Inflammatory macrophage treated with lipopolysaccharide for 4 hours (primary cell): ENCODE measurements around the gene APOBEC4.
A peak's percentile ranks its signal among the peaks of the same experiment; 100 is the strongest.

Experiments used
- DNase-seq: peaks from one replicate; pipeline ENCODE4 v3.0.0-alpha.2; 2020

Gene APOBEC4

DNA sequence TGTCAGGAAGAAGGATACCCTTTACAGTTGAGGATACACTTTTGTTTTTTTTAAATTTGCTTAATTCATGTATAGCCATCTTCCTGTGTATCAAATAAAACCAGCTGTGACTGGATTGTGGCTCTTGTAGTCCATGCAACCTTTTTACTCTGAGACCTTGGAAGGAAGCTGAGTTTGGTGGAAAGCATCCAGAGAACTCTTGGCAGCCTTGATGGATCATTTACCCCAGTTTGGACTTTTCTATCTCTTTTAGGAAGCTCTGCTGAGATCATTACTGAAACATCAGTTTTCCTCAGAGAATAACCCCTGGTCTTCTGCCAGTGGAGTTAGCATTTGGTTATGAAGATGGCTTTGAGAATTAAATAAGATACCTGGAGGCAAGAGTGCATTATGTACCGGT is 21.2 kb upstream of the APOBEC4 start:
- DNase-seq, result no peak

DNA sequence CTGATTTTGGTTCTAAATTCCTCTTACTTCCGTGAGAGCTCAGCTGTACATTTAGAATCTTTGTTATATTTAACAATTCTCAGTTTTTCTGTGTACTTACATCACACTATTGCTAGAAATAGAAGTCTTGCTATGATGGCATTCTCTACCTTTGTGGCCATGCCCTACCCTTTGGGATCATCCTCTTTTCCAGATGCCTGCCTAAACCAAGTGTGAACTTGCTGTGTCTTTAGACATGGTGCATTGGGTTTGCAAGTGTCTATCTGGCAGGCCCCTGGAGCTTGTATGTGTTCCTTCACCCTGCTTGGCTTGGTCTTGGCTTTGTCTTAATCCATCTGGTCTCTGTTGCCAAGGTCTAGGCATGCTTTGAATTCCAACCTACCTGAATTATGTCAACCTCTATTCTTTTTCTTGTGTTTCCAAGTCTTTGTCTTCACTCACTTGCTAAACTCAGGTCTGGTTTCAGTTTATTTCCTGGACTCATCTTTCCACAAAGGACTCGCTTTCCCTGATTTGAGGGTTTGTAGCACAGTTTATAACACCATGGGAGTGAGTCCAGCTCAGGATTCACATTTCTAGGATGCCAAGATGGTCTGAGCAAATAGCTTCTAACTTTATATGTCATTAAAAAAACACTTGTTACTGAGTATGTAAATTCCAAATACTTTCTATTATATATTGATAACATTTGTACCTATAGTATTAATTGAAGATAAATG is 20.6 kb upstream of the APOBEC4 start:
- no peak for DNase-seq

DNA sequence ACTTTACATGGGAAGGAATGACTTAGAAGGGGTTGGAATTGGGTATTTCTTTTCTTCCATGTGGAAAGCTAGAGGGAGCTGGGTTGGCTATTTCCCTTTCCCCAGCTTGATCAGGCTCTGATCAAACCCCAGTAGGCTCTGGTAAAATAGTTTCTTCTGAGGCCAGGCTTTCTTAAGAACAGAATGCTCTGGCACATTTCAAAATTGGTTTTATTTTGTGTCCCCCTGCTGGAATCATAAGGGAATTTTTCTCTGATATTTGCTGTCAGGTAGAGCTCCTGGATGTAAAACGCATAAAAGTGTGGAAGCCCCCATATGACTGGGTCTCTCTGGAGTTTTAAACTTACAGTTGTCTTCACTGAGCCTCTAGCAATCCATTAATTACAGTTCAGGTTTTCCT is 17.1 kb upstream of the APOBEC4 start:
- DNase-seq, result no peak

DNA sequence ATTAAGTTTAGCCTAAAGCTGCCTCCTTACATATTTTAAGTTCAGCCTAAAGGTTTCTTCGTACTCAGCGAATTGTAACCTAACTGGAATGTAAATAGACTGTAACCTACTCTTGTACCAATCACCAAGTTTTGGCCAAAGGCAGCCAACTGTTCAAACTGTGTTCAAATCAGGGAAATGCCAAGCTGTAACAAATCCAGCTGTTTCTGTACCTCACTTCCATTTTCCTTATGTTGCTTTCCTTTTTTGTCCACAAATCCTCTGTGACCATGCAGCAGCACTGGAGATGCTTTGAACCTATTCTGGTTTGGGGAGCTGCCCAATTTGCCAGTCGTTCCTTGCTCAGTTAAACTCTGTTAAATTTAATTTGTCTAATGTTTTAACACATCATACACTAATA is 3.2 kb upstream of the APOBEC4 start:
- no peak for DNase-seq

DNA sequence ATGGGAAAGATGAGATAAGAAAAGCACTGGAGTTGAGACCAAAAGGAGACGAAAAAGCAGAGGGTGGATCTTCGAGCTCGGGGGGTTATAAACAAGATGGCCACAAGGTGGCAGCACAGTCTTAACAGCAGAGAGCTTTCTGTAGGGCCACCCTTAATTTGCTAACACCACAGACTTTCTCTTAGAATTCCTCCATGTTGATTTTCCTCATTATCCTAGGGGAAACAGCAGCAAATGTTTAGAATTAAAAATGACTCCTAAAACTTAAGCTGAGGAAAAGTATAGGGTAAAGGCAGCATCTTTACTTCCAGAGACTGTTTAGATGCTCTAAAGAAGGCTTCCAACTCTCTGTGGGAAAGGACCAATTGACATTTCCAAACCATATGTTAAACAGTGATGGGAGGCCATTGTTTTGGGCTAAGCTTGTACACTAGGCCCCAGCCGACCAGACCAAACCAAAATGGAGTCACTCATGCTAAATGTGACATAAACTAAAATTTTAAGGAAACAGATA is 2.5 kb upstream of the APOBEC4 start:
- DNase-seq, result peak; percentile 77

DNA sequence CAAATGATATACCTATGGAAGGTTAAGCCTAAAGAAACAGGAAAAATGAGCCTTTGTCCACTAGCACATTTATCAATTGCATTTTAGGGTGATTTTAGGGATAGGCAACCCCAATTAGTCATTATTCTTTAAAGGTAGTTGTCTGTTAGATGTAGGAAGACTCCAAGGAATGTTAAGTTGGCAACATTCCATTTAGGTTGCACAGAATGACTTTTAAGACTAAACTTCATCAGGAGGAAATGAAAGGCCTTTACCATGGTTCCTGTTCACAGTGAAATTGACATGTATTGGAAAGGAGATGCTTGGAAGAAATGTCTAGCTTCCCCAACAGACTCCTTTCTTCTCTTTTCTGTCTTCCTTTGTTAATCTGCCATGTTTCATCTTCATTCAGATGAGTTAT is 1.6 kb upstream of the APOBEC4 start:
- DNase-seq, result no peak

DNA sequence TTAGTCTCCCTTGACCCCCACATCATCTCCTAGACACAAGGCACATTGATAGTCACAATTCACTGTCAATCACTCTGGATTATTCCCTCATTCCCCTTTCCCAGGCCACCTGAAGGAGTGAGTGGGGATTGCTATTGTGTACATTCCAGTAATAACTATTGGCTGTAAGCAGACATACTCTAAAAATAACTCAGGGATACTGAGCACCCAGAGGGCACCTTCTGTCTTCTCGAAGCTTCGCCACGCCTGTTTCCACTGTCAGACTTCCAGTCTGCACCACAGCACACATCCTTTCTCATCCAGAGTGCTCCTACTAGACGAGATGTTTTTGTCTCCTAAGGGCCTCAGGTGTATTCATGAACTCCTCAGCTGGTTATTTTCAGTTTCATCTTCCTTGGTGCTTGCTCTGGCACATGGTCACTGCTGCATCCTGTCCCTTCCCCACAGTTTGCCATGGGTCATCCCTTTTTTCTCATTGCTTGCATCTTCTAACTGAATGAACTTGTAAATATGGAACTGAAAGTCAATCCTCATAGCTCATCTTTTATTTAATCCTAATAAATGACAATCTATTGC is 848 bp upstream of the APOBEC4 start:
- DNase-seq, result no peak

DNA sequence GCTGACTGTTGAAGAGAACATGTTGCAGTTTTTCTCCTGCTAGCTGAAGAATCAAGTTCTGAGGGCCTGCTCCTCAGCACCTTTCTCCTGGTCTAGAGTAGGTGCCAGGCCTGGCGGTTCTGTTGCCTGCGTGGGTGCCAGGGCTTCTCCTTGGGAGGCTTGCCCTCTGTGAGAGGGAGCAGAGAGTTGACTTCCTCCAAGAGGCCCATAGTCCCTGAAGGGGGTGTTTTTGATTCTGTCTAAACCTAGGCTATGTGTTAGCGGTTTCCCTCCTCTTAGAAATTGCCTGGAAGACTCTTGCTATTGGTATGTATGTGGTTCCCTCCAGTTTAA is 312 bp upstream of the APOBEC4 start:
- no peak for DNase-seq

DNA sequence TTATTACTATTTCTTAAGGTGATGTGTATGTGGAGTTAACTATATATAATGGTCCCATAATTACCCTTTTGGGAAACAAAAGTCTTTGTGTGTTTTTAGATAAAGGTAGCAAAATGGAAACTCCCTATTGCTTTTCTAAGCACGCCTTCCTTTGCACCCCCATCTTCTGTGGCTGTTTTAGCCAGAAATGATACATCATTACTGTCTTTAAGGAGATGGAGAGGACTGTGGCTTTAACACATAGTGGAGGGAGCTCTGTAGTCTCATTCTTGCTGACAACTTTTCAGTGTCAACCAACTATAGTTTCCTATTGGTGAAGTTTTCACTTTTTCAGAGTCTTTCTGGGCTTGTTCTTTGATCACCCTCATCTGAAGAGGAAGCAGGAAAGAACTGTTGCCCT is 1.0 kb downstream of the APOBEC4 start:
- DNase-seq, result no peak

DNA sequence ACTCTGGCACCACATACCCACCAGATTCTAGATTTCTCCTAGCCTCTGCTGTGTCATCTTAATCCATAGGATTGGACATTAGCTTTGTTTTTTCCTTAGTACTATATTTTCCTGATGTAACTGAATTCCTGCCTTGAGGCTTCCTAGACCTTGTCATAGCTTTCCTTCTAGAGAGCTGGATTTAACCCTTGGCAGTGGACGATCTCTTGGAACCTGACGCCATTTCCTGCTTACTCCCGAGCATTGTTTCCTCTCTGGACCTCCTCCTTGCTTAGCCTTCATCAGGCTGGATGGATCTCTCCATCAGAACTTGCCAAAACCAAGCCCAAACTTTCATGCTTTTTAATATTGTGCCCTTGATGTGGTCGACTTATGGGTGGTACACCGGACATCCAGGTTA is 1.5 kb downstream of the APOBEC4 start:
- DNase-seq, result no peak

DNA sequence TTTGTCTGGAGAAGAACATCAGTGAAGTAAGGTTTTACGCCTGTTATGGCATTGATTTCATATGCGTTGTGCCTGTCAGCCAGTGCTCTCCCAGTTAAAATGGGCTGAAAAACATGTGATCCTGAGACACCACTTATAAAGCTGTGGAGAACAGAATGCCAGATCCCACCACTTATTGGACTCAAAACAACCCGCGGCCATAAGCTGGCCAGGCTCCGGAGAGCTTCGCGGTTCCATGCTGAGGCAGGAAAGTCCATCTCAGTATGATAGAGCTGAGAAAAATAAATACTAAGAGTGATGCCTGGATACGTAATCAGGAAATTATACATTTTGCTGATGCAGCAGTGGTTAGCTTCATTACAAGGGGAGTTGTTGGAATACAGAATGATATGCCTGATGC is 5.1 kb downstream of the APOBEC4 start:
- no peak for DNase-seq

DNA sequence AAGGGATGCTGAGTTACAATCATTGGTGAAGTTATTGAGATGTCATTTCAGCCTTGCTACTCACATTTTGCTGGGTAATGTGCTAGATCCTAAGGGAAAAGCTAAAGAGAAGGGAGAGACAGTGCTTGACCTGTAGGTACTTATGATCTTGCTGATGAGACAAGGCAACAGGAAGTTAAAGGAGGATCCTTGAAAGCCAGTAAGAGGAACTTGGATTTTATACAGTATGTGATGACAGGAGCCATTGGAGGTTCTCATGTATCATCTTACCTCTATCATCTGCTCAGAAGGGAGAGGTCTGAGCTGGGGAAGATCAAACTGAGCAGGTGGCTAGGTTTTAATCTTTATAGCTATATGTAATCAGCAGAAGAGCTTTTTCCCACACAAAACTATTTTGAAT is 6.3 kb downstream of the APOBEC4 start:
- peak; percentile 32 for DNase-seq

DNA sequence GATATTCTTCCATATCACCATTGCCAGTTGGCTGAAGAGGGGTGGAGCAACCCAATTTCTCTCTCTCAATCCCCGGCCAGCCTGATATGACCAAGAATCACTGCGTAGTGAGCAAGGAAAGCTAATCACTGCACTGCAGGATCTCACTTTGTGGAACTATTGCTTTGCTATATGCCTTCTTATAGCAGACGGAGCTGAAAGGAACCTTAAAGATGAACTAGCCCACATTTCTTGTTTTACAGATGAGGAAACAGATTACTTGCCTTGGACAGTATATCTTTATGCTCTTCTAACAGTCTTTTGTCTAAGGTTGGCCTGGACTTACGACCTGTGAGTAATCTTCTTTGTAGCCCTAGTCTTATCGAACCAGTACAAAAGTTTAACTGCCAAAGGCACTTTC is 7.6 kb downstream of the APOBEC4 start:
- DNase-seq, result no peak

DNA sequence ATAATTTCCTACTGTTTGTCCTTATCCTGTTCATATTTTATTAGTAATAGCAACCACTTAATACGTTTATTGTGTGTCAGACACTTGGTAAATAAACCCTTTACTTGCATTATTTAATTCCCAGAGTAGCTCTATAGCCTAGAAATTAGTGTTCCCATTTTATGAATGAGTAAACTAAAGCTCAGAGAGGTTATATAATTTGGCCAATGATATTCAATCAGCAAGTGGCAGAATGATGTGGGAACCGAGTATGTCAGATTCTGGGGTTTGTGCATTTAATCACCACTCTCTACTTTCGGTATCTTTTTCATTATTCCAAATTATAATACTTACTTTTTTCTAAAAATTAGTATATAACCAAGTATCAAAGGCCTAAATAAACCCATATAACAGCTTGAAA is 10.9 kb downstream of the APOBEC4 start:
- no peak for DNase-seq

DNA sequence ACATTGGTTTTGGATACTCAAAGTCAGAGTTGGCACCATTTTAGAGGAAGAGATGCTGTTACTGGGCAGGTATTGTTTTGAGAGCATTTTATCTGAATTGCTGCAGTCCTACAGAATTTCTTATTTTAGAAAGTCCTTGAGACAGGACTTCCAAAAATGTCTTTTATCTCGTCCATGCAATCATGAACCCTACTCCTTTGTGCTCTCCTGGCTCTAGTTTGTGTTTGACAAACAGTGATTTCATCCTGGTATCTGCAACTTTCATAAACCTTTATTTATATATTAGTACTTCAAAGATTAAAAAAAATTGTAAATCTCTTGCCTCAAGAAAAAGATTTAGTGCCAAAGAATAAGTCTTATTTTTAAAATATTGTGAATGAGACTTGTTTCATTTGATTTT is 12.9 kb downstream of the APOBEC4 start:
- no peak for DNase-seq

DNA sequence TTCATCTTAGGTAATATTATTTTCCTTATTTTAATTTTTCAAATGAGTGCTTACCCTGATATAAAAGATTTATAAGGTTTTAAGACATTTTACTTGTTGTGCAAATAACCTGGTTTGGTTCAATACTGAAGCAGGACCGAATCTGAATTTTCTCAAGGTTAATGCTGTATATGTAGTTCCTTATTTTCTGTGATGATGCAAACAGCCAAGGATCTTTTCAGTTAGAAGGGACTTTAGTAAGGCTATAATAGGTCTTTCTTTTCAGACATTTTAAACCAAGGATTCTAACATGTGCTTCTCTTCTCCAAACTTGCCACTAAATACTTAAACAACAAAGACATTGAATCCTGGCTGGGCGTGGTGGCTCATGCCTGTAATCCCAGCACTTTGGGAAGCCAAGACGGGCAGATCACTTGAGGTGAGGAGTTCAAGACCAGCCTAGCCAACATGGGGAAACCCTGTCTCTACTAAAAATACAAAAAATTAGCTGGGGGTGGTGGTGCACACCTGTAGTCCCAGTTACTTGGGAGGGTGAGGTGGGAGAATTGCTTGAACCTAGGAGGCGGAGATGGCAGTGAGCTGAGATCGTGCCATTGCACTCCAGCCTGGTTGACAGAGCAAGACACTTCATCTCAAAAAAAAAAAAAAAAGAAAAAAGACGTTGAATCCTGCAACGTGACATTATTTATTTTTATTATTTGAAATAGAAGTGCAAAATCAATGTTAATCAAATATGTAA is 14.3 kb downstream of the APOBEC4 start:
- DNase-seq, result peak; percentile 34

DNA sequence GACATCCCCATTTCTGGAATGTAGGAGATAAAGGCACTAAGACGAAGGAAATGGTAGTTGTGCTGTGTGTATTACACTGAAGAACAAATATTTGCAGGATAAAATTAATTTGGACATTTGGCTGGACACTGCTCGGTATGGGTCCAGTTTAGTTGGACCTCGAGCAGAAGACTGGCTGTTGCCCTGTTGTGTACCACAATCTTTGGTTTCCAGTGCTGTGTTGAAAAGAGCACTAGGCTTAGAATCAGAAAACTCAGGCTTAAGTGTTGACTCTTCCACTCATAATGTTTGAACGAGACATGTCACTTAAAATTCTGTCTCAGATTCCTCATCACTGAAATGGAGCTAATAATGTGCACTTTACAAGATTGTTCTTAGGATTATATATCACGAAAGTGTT is 16.3 kb downstream of the APOBEC4 start:
- no peak for DNase-seq

DNA sequence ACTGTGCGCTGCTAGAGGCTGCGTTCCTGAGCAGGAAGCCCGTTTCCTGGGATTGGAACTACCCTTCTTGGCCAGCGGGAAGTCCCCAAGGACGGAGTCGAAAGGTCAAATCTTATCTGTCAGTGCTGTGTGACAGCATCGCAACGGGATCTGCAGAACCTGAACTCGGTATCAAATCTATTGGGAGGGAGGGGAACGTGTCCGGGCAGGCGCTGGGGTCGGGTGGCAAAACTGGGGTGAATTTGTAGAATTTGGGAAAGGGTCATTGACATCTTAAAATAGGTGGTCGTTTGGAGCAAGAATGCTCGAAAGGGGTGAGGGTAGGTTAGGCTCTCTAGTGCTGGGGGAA is 16.8 kb downstream of the APOBEC4 start:
- peak; percentile 65 for DNase-seq

DNA sequence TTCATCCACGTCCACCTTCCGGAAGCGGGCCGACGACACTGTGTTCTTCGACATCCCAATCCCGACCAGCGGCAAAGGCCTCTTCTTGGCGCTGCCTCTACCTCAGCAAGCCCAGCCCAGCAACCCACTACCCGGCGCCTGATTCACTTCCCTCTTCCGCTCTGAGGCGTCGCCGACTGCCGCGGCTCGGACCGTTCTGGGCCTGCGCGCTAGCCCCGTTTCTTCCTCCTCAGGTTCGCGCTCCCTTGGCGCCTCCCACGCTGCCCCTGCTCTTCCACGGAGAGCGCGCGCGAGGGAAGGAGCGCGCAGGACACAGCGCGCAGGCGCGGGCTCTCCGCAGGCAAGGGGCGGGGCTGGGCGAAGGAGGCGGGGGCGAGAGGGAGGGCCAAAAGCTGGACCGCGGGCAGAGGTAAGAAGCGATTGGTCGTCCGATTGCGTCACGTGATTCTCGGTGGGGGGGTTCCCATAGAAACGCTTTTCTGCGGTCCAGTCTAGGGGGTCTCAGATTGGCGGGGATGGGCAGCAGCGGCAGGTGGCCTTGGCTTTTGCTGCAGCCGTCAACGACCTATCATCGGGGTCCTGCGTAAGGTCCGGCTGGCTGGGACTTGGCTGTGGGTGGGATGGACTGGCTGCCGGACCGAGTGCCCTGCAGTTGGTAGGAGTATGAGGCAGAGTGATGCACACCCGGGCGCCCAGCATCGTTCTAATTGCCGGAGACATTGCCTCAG is 17.3 kb downstream of the APOBEC4 start, which contains the start of gene ARPC5:
ARPC5 (minus strand) TSS at position 178 of the 728 bp plus-strand sequence; CDS start at position 54, 124 bp downstream.
- DNase-seq, result peak; percentile 100

DNA sequence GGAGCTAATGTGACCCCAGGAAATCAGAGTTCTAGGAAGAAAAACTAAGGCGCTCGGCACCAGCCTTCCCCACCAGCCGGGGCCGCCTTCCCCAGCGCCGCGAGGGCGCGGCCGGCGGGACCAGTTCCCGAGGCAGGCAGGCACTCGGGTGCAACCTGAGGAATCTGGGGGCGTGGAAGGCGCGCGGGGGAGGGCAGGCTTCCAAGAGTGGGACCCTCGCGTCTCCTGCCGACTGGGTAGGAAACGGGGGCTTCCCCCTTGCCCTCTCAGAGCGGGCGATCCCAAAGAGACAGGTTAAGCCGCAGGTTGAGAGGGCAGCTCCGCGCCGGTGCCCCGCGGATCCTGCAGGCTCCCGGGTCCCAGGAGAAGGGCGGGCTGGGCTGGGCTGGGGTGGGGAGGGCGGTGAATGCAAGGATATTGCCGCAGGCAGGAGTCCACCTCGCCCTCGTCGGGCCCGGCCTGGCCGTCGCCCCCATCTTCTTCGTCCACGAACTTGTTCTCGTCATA is 18.0 kb downstream of the APOBEC4 start:
- peak; percentile 49 for DNase-seq

DNA sequence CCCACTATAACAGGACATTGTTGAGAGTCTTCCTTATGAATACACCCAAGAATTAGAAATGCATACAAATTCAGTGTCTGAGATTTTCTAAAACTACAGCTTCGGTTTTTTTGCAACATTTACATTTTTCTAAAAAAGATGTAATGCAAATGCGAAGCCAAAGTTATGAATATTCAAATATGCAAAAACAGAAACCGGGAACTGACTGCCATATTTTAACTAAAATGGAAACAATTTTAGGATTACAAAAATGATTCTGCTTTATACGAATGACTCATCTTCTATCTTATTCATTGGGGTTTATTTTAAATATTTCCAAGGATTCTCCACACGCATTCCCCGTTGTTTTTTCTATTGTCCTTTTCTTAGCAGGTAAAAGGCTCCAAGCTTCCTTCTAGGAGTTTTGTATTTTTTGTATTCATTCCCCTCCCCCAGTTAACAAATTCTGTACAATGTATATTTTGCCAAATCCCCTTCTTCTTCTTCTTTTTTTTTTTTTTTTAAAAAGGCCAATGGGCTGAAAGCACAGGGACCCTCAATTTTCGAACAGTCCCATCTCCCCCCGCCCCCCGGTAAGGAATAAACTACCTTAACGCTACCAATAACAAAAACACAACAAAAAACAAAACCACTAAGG is 18.6 kb downstream of the APOBEC4 start:
- DNase-seq, result peak; percentile 72

DNA sequence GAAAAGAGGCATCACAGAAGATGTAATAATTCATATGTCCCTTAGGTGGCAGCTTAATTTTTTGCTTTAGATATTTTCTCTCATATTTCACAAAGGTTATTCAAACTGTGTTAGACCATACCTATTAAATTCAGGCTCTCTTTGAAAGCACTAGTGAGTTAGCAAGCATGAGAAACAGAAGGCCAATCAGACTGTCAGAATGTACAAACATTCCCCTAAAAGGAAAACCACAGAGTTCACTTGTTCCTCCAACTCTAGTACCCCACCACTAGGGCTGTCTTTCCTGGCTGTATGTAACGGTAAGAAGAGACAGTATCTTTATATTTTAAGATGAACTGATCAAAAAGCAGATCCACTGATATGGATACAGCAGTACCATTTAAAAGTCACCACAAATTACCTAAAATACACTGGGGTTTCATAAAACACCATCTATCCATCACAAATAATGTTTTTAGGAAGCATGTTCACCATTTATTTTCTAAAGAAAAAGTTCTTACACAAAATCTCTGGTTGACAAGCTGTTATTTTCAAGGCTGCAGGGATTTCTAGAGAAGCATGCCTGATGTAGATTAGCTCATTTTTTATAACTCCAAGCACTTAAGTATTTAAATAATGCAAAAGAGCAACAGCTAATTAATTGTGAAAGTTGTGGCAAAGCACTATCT is 19.3 kb downstream of the APOBEC4 start:
- DNase-seq, result peak; percentile 68
